Keratinocyte (primary cell): ENCODE results near the gene C3orf33.

ENCODE experiments used
- CTCF ChIP-seq, 3 experiments: IDR thresholded peaks in 1 of 3; conservative IDR thresholded peaks in 1 of 3; optimal IDR thresholded peaks in 1 of 3; 2 replicates in 2 of 3; 3 replicates in 1 of 3; pipeline versions ENCODE3 to v1.5.1; 2011; ENCODE audit warnings: low read length in 3 of 3, mild to moderate bottlenecking in 3 of 3, moderate library complexity in 2 of 3, control low read depth in 1 of 3, inconsistent platforms in 1 of 3; ENCODE audit not compliant: insufficient read depth in 2 of 3; ENCODE audit errors: extremely low read depth in 1 of 3
- EZH2 ChIP-seq: IDR thresholded peaks from one replicate; pipeline ENCODE4 v1.6.1; 2012; ENCODE audit warnings: inconsistent platforms, mild to moderate bottlenecking, low read length, moderate library complexity

GRCh38 chr3:155771126-155771525, 35.0 kb downstream of the C3orf33 start:
- no peak for TF ChIP-seq CTCF (optimal IDR thresholded peaks at IDR 0.05 in 1 of 3, IDR thresholded peaks at IDR 0.05 in 1 of 3, conservative IDR thresholded peaks at IDR 0.05 in 1 of 3; ENCODE audit: extremely low read depth in 1 of 3, insufficient read depth in 2 of 3, low read length in 3 of 3)
- TF ChIP-seq EZH2 = no peak
